Putamen (tissue), 1 donor: ENCODE measurements around the gene NPEPPS.

Source experiments
- DNase-seq: peaks from one replicate; pipeline ENCODE4 v3.0.0-alpha.2; 2016; ENCODE audit warnings: low spot score

The NPEPPS gene

GRCh38 chr17:47665655-47666054, 134.7 kb downstream of the NPEPPS start:
- DNase-seq, result no peak

- no peak for DNase-seq
These were observed 138.2 kb downstream of the NPEPPS start for GRCh38 chr17:47669081-47669480.

GRCh38 chr17:47670064-47670463, 139.2 kb downstream of the NPEPPS start:
- DNase-seq, result no peak
